ENCODE results near the gene ERFL.

DNA sequence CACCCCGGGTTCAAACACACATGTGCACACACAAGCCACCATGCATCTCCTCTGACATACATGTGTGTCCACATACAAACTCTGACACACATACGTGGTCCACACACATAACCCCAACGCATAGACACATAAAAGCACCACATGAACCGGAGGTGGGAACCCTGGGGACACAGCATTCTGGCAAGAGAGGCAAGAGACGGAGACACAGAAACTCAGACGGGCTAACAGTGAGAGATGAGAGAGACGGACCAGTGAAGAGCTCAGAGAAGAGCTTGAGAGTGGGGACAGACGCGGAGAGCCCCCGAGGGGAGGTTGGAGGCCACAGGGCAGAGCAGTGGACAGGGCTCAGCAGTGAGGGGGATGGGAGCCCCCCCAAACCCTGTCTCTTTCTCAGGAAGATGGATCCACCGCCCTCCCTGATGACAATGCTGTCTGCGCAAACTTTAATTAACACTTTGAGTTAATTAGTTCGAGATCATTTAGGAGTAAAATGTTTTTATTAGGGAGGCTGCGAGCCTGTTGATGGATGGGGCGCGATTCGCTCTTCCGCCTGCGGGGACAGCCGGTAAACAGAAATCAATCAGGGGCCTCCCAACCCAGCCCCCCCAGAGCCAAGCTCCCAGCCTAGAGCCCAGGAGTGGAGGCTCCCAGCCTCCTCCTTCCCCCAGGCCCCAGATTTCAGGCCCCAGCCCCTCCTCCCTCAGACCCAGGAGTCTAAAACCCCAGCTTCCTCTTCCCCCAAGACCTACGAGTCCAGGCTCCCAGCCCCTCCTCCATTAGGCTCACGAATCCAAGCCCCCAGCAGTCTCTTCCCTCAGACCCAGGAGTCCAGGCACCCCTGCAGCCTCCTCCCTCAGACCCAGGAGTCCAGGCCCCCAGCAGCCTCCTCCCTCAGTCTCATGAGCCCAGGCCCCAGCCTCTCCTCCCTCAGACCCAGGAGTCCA is 9.5 kb upstream of the ERFL start:
- TF ChIP-seq, protein P1, sequence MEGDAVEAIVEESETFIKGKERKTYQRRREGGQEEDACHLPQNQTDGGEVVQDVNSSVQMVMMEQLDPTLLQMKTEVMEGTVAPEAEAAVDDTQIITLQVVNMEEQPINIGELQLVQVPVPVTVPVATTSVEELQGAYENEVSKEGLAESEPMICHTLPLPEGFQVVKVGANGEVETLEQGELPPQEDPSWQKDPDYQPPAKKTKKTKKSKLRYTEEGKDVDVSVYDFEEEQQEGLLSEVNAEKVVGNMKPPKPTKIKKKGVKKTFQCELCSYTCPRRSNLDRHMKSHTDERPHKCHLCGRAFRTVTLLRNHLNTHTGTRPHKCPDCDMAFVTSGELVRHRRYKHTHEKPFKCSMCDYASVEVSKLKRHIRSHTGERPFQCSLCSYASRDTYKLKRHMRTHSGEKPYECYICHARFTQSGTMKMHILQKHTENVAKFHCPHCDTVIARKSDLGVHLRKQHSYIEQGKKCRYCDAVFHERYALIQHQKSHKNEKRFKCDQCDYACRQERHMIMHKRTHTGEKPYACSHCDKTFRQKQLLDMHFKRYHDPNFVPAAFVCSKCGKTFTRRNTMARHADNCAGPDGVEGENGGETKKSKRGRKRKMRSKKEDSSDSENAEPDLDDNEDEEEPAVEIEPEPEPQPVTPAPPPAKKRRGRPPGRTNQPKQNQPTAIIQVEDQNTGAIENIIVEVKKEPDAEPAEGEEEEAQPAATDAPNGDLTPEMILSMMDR (IDR thresholded peaks at IDR 0.05) = no peak
- TF ChIP-seq POLR2A (IDR thresholded peaks at IDR 0.05) = no peak

Measured in adrenal gland (tissue), 5 donors.